Measurements from ENCODE around the gene ORC5.

DNA sequence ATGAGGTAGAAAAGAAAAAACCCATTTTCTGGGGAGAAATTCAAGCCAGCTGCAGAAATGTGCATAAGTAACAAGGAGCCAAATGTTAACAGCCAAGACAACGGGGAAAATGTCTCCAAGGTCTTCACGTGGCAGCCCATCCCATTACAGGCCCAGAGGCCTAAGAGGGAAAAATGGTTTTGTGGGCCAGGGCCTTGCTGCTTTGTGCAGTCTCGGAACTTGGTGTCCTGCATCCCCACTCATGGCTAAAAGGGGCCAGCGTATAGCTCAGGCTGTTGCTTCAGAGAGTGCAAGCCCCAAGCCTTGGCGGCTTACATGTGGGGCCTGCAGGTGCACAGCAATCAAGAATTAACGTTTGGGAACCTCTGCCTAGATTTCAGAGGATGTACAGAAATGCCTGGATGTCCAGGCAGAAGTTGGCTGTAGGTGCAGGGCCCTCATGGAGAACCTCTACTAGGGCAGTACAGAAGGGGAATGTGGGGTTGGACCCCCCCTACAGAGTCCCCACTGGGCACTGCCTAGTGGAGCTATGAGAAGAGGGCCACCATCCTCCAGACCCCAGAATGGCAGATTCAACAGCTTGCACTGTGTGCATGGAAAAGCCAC is 9.0 kb downstream of the ORC5 start:
- TF ChIP-seq, protein P1, sequence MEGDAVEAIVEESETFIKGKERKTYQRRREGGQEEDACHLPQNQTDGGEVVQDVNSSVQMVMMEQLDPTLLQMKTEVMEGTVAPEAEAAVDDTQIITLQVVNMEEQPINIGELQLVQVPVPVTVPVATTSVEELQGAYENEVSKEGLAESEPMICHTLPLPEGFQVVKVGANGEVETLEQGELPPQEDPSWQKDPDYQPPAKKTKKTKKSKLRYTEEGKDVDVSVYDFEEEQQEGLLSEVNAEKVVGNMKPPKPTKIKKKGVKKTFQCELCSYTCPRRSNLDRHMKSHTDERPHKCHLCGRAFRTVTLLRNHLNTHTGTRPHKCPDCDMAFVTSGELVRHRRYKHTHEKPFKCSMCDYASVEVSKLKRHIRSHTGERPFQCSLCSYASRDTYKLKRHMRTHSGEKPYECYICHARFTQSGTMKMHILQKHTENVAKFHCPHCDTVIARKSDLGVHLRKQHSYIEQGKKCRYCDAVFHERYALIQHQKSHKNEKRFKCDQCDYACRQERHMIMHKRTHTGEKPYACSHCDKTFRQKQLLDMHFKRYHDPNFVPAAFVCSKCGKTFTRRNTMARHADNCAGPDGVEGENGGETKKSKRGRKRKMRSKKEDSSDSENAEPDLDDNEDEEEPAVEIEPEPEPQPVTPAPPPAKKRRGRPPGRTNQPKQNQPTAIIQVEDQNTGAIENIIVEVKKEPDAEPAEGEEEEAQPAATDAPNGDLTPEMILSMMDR (conservative IDR thresholded peaks at IDR 0.05; ENCODE audit: low read length): no peak
- no peak for TF ChIP-seq EZH2phosphoT487 (IDR thresholded peaks at IDR 0.05; ENCODE audit: borderline replicate concordance, low read depth, low read length)

Data from OCI-LY7 (cell line).